Testis (tissue), 2 donors: ENCODE data around the gene KDM1B.

Experiments used
- POLR2A ChIP-seq: fragments of 450-650 bp; IDR thresholded peaks from one replicate; pipeline ENCODE4 v1.6.1; 2017; ENCODE audit warnings: antibody characterized with exemption, mild to moderate bottlenecking, moderate library complexity
- TF ChIP-seq, protein P1 (sequence below), 3 experiments: fragments of 450-650 bp in 2 of 3; fragments of 200-600 bp in 1 of 3; sonication (generic) in 1 of 3; IDR thresholded peaks; one replicate each; pipeline ENCODE4 v1.5.1; 2016 to 2019; ENCODE audit warnings: antibody characterized with exemption in 3 of 3, mild to moderate bottlenecking in 2 of 3, moderate library complexity in 1 of 3

DNA sequence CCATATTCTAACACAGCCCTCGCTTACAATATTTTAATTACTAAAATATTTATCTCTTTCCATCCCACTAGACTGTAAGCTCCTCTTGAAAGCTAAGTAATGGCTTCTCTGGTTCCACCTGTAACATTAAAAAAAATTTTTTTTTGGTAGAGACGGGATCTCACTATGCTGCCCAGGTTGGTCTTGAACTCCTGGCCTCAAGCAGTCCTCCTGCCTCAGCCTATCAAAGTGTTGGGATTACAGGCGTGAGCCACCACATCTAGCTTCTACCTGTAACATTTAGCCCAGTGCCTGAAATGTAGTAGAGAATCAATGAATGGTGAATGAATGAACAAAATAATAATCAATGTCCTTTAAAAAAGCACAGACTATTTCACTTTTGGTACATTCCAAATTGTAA is 80.3 kb downstream of the KDM1B start:
- TF ChIP-seq, protein P1, sequence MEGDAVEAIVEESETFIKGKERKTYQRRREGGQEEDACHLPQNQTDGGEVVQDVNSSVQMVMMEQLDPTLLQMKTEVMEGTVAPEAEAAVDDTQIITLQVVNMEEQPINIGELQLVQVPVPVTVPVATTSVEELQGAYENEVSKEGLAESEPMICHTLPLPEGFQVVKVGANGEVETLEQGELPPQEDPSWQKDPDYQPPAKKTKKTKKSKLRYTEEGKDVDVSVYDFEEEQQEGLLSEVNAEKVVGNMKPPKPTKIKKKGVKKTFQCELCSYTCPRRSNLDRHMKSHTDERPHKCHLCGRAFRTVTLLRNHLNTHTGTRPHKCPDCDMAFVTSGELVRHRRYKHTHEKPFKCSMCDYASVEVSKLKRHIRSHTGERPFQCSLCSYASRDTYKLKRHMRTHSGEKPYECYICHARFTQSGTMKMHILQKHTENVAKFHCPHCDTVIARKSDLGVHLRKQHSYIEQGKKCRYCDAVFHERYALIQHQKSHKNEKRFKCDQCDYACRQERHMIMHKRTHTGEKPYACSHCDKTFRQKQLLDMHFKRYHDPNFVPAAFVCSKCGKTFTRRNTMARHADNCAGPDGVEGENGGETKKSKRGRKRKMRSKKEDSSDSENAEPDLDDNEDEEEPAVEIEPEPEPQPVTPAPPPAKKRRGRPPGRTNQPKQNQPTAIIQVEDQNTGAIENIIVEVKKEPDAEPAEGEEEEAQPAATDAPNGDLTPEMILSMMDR (IDR thresholded peaks at IDR 0.05), result no peak
- no peak for TF ChIP-seq POLR2A
